Measurements from ENCODE around the gene MBD5.
"Not testable (repeated sequence)": the region's sequence is repeated elsewhere in the genome, so short reads cannot be mapped to it uniquely, and the experiment has no call there.

Gene MBD5

GRCh38 chr2:147996828-147997227, 24.1 kb upstream of the MBD5 start:
- TF ChIP-seq, protein P1, sequence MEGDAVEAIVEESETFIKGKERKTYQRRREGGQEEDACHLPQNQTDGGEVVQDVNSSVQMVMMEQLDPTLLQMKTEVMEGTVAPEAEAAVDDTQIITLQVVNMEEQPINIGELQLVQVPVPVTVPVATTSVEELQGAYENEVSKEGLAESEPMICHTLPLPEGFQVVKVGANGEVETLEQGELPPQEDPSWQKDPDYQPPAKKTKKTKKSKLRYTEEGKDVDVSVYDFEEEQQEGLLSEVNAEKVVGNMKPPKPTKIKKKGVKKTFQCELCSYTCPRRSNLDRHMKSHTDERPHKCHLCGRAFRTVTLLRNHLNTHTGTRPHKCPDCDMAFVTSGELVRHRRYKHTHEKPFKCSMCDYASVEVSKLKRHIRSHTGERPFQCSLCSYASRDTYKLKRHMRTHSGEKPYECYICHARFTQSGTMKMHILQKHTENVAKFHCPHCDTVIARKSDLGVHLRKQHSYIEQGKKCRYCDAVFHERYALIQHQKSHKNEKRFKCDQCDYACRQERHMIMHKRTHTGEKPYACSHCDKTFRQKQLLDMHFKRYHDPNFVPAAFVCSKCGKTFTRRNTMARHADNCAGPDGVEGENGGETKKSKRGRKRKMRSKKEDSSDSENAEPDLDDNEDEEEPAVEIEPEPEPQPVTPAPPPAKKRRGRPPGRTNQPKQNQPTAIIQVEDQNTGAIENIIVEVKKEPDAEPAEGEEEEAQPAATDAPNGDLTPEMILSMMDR (IDR thresholded peaks at IDR 0.05; ENCODE audit: low read length, missing control alignments) = no peak
- DNase-seq (ENCODE audit: low read depth) = no peak
- no peak overlapping the region for H3K4me3 ChIP-seq (replicated peaks; ENCODE audit: low read depth, low read length)

DNA sequence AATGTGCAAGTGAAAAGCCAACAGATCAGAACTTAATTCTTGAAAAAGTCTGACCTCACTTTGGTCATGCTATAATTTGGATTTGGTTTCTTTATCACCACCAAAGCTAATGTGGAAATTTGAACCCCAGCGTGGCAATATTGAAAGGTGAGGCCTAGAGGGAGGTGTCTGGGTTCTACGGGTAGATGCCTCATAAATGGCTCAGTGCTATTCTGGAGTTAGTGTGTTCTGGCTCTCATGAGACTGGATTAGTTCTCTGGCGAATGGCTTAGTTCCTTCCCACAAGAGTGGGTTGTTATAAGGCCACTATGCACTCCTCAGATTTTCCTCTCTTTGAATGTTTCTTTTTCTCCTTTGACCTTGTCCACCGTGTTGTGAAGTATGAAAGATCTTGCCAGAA, 22.7 kb upstream of the MBD5 start:
- no peak overlapping the region for H3K4me3 ChIP-seq (replicated peaks; ENCODE audit: low read depth, low read length)
- TF ChIP-seq, protein P1 (IDR thresholded peaks at IDR 0.05; ENCODE audit: low read length, missing control alignments) = no peak
- no peak for DNase-seq (ENCODE audit: low read depth)

- DNase-seq (ENCODE audit: low read depth) = no peak
- TF ChIP-seq, protein P1 (IDR thresholded peaks at IDR 0.05; ENCODE audit: low read length, missing control alignments) = no peak
- no peak overlapping the region for H3K4me3 ChIP-seq (replicated peaks; ENCODE audit: low read depth, low read length)
Observed at GRCh38 chr2:147999126-147999525, 21.8 kb upstream of the MBD5 start.

GRCh38 chr2:148000095-148000494, 20.8 kb upstream of the MBD5 start:
- no peak overlapping the region for H3K4me3 ChIP-seq (replicated peaks; ENCODE audit: low read depth, low read length)
- TF ChIP-seq, protein P1 (IDR thresholded peaks at IDR 0.05; ENCODE audit: low read length, missing control alignments) = no peak
- no peak for DNase-seq (ENCODE audit: low read depth)

DNA sequence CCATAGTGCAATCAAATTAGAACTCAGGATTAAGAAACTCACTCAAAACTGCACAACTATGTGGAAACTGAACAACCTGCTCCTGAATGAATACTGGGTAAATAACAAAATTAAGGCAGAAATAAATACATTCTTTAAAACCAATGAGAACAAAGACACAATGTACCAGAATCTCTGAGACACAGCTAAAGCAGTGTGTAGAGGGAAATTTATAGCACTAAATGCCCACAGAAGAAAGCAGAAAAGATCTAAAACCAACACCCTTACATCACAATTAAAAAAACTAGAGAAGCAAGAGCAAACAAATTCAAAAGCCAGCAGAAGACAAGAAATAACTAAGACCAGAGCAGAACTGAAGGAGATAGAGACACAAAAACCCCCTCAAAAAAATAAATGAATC, 18.5 kb upstream of the MBD5 start:
- DNase-seq (ENCODE audit: low read depth); H3K4me3 ChIP-seq (replicated peaks; ENCODE audit: low read depth, low read length): not testable (repeated sequence)

DNA sequence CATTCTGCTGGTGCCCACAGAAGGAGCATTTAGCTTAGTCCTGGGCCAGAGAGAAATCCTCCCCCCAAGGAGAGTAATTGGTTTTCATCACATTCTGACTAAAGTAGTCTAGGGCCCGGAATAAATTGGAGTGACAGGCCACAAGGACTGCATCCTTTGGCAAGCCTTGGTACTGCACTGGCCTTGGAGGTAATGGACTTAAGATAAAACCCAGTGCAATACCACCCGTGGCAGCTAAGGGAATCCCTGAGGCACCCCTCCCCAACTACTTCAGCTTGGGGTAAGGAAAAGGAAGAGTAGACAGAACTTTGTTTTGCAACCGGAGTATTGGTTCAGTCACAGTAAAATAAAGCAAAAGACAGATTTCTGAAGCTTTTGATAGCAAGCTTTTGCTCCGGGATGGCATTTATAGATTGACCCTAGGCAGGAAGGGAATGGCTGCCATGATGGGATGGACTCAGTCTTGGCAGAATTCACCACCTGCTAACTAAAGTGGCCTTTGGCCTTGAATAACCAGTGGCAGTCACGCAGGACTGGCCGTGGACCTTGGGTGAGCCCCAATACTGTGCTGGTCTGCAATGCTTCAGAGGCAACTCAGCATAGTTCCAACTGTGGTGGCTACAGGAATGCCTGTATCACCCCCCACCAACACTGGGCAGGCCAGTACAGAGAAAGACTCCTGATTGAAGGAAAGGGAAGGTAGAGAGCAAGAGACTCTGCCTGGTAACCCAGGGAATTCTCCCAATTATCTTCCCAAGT, 14.5 kb upstream of the MBD5 start:
- no peak overlapping the region for H3K4me3 ChIP-seq (replicated peaks; ENCODE audit: low read depth, low read length)
- TF ChIP-seq, protein P1 (IDR thresholded peaks at IDR 0.05; ENCODE audit: low read length, missing control alignments) = no peak
- no peak for DNase-seq (ENCODE audit: low read depth)

DNA sequence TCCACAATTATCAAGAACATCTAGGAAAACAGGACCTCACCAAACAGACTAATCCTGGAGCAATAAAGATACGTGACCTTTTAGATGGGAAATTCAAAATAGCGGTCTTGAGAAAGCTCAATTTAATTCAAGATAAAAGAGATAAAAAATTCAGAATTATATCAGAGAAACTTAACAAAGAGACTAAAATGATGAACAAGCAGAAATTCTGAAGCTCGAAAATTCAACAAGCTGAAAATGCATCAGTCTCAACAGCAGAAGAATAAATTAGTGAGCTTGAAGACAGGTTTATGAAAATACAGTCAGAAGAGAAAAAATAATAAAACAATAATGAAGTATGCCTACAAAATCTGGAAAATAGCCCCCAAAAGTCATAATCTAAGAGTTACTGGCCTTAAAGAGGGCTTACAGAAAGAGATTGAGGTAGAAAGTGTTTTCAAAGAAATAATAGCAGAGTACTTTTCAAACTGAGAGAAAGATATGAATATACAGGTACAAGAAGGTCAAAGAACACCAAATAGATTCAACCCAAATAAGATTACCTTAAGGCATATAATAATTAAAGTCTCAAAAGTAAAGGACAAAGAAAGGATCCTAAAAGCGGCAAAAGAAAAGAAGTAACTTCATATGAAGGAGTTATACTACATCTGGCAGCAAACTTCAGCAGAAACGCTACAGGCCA, 13.5 kb upstream of the MBD5 start:
- TF ChIP-seq, protein P1 (IDR thresholded peaks at IDR 0.05; ENCODE audit: low read length, missing control alignments) = no peak
- H3K4me3 ChIP-seq (replicated peaks; ENCODE audit: low read depth, low read length) = no peak overlapping the region
- no peak for DNase-seq (ENCODE audit: low read depth)

DNA sequence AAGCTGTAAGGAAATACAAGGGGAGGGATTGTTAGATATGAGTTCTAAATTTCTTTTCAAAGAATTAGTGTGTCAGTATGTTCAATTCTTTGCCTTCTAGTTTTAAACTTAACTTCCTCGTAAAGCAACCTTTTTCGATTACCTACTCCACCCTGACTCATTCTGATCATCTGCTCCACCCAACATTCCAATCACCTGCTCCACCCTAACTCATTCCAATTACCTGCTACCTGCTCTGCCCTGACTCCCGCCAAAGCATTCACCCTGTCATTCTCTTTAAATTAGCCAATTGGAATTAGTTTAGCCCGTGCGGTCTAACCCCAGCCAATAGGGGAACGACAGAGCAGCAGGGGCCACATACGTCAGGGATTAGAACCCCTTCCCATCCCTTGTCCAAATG, 12.5 kb upstream of the MBD5 start:
- H3K4me3 ChIP-seq (replicated peaks; ENCODE audit: low read depth, low read length); DNase-seq (ENCODE audit: low read depth): not testable (repeated sequence)
